Measurements from ENCODE around the gene BOLA3. TPM values are rescaled to one million over a fixed set of nuclear protein-coding genes. Genes with fewer than 3 reads are reported as not detected.

BOLA3 gene
- total RNA-seq, 1 donor from 2014 or later = 17.0 TPM

GRCh38 chr2:74148457-74149246, 940 bp upstream of the BOLA3 start:
- H3K27me3 Mint-ChIP-seq (ENCODE audit: low read depth) = no peaks in the 10 kb centered on the region
- H3K9me3 Mint-ChIP-seq = no peaks in the 10 kb centered on the region
- DNase-seq (ENCODE audit: low spot score in 2 of 2, unreplicated experiment in 2 of 2) = no peak
- no peak for TF ChIP-seq CTCF (IDR thresholded peaks at IDR 0.05; ENCODE audit: unreplicated experiment)
- H3K4me3 Mint-ChIP-seq = no peak overlapping the region
- peaks cover 4% of the 10 kb centered on the region for H3K36me3 Mint-ChIP-seq
- H3K4me1 Mint-ChIP-seq = no peaks in the 10 kb centered on the region
- no peak overlapping the region for H3K27ac Mint-ChIP-seq

- no peaks in the 10 kb centered on the region for H3K4me1 Mint-ChIP-seq
- no peak overlapping the region for H3K27ac Mint-ChIP-seq
- no peaks in the 10 kb centered on the region for H3K9me3 Mint-ChIP-seq
- H3K27me3 Mint-ChIP-seq (ENCODE audit: low read depth) = no peaks in the 10 kb centered on the region
- DNase-seq (ENCODE audit: low spot score in 2 of 2, unreplicated experiment in 2 of 2) = no peak
- TF ChIP-seq CTCF (IDR thresholded peaks at IDR 0.05; ENCODE audit: unreplicated experiment) = no peak
- no peak overlapping the region for H3K4me3 Mint-ChIP-seq
- peaks cover 6% of the 10 kb centered on the region for H3K36me3 Mint-ChIP-seq
Measured at GRCh38 chr2:74146929-74147726, 584 bp downstream of the BOLA3 start.

- H3K27me3 Mint-ChIP-seq (ENCODE audit: low read depth) = no peaks in the 10 kb centered on the region
- no peaks in the 10 kb centered on the region for H3K4me1 Mint-ChIP-seq
- no peak overlapping the region for H3K4me3 Mint-ChIP-seq
- H3K9me3 Mint-ChIP-seq = no peaks in the 10 kb centered on the region
- H3K27ac Mint-ChIP-seq = no peak overlapping the region
- no peak for TF ChIP-seq CTCF (IDR thresholded peaks at IDR 0.05; ENCODE audit: unreplicated experiment)
- peaks cover 10% of the 10 kb centered on the region for H3K36me3 Mint-ChIP-seq
- no peak for DNase-seq (ENCODE audit: low spot score in 2 of 2, unreplicated experiment in 2 of 2)
Measured at GRCh38 chr2:74142340-74142739, 5.4 kb downstream of the BOLA3 start.

GRCh38 chr2:74138600-74139323, 8.9 kb downstream of the BOLA3 start:
- no peak for DNase-seq (ENCODE audit: low spot score in 2 of 2, unreplicated experiment in 2 of 2)
- peak; percentile 21 for TF ChIP-seq CTCF (IDR thresholded peaks at IDR 0.05; ENCODE audit: unreplicated experiment)
- Mint-ChIP-seq H3K9me3 (no peaks in the 10 kb centered on the region), H3K36me3 (peaks cover 20% of the 10 kb centered on the region), H3K4me3 (no peak overlapping the region), H3K4me1 (no peaks in the 10 kb centered on the region), H3K27me3 (ENCODE audit: low read depth) (no peaks in the 10 kb centered on the region), H3K27ac (no peak overlapping the region)

GRCh38 chr2:74137651-74138599, 9.8 kb downstream of the BOLA3 start:
- no peaks in the 10 kb centered on the region for H3K9me3 Mint-ChIP-seq
- no peak overlapping the region for H3K27ac Mint-ChIP-seq
- DNase-seq (ENCODE audit: low spot score in 2 of 2, unreplicated experiment in 2 of 2) = no peak
- no peaks in the 10 kb centered on the region for H3K4me1 Mint-ChIP-seq
- TF ChIP-seq CTCF (IDR thresholded peaks at IDR 0.05; ENCODE audit: unreplicated experiment) = no peak
- no peak overlapping the region for H3K4me3 Mint-ChIP-seq
- H3K36me3 Mint-ChIP-seq = peaks cover 26% of the 10 kb centered on the region
- no peaks in the 10 kb centered on the region for H3K27me3 Mint-ChIP-seq (ENCODE audit: low read depth)
